Stimulated activated effector memory CD8-positive, alpha-beta T cell treated with anti-CD3 and anti-CD28 coated beads, Interleukin-12 subunit alpha, Interleukin-12 subunit beta, amount 100 ng/mL, for 72 hours (primary cell): ENCODE results near the gene ACAP1.

Experiments
- ATAC-seq: fragments of 150-1000 bp; cut with Tn5 transposase; 2 replicates; pipeline ENCODE4 v1.10.0; 2021
- DNase-seq, 2 donors: peaks; one replicate each; pipeline ENCODE4 v3.0.0; 2021 to 2022; ENCODE audit warnings: low spot score in 2 of 2
- H3K27ac Mint-ChIP-seq: one replicate; pipeline ENCODE4 v1.8.0; 2022; ENCODE audit warnings: mild to moderate bottlenecking, mixed read lengths
- H3K36me3 Mint-ChIP-seq: one replicate; pipeline ENCODE4 v1.8.0; 2022; ENCODE audit warnings: mild to moderate bottlenecking, mixed read lengths
- H3K4me1 Mint-ChIP-seq: one replicate; pipeline ENCODE4 v1.8.0; 2022; ENCODE audit warnings: mixed read lengths
- H3K4me3 Mint-ChIP-seq: one replicate; pipeline ENCODE4 v1.8.0; 2022; ENCODE audit warnings: mild to moderate bottlenecking, mixed read lengths
- H3K9me3 Mint-ChIP-seq: one replicate; pipeline ENCODE4 v1.8.0; 2022; ENCODE audit warnings: mixed read lengths

ACAP1 gene

GRCh38 chr17:7307686-7308624 lies 28.4 kb upstream of the ACAP1 start:
- Mint-ChIP-seq H3K9me3 (no peaks in the 10 kb centered on the region), H3K4me3 (peak overlapping the region; percentile 79), H3K36me3 (peaks cover 67% of the 10 kb centered on the region), H3K27ac (peak overlapping the region; percentile 92), H3K4me1 (peaks cover 50% of the 10 kb centered on the region)
- DNase-seq (peak; percentile 38 to 72), ATAC-seq (peak; percentile 19)

GRCh38 chr17:7308625-7309433 lies 27.5 kb upstream of the ACAP1 start:
- H3K9me3 Mint-ChIP-seq: no peaks in the 10 kb centered on the region
- peaks cover 59% of the 10 kb centered on the region for H3K4me1 Mint-ChIP-seq
- peaks cover 71% of the 10 kb centered on the region for H3K36me3 Mint-ChIP-seq
- peak; percentile 63 to 92 for DNase-seq
- peak; percentile 50 for ATAC-seq
- peak overlapping the region; percentile 92 for H3K27ac Mint-ChIP-seq
- H3K4me3 Mint-ChIP-seq: peak overlapping the region; percentile 79

DNA sequence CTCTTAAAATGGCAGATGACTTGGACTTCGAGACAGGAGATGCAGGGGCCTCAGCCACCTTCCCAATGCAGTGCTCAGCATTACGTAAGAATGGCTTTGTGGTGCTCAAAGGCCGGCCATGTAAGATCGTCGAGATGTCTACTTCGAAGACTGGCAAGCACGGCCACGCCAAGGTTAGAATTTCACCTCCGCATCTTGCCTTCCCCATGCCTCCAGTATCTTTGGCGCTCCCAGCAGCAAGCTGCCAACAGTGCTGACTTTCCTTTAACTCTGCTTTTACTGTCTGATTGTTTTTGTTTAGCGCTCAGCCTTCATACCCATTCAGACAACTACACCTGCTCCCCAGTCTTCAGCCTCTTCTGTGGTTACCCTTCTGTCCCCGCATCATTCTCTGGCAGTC lies 26.7 kb upstream of the ACAP1 start:
- H3K4me3 Mint-ChIP-seq: peak overlapping the region; percentile 79
- ATAC-seq (no peak), DNase-seq (no peak)
- H3K4me1 Mint-ChIP-seq: peaks cover 67% of the 10 kb centered on the region
- no peaks in the 10 kb centered on the region for H3K9me3 Mint-ChIP-seq
- H3K27ac Mint-ChIP-seq: peak overlapping the region; percentile 92
- peaks cover 79% of the 10 kb centered on the region for H3K36me3 Mint-ChIP-seq

- Mint-ChIP-seq H3K4me3 (peak overlapping the region; percentile 79), H3K36me3 (peaks cover 92% of the 10 kb centered on the region), H3K4me1 (peaks cover 77% of the 10 kb centered on the region), H3K27ac (peak overlapping the region; percentile 92), H3K9me3 (no peaks in the 10 kb centered on the region)
- ATAC-seq (no peak), DNase-seq (no peak)
These were observed 25.1 kb upstream of the ACAP1 start for GRCh38 chr17:7311110-7311705.

DNA sequence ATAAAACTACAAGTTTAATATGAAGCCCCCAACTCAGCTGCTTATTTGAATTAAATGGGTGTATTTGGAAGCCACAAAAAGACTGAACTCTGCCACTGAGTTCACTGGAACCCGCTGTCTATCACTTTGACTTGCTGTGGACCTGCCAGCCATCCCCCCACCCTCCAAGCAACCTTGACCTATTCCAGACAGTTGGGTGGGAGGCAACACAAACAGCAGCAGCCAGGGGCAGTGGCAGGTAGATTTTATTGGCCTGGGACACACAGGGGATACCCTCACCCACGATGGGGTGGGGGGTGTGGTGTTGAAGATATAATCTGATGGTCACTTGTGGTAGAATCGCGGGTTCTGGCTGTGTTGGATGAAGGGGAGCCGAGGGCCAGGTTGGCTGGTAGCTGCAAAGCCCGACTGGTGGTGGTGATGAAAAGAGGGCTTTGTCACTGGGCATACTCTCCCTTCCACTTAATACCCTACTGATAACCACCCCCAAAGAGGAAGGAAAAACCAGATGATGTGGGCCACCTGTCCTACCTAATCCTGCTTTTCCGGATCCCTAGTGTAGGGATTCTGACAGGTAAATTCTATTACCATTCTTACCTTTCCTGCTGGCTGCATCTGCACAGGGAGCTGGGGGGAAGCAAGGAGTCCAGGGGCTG lies 23.8 kb upstream of the ACAP1 start:
- no peaks in the 10 kb centered on the region for H3K9me3 Mint-ChIP-seq
- no peak for DNase-seq
- ATAC-seq: no peak
- peak overlapping the region; percentile 85 for H3K27ac Mint-ChIP-seq
- peak overlapping the region; percentile 79 for H3K4me3 Mint-ChIP-seq
- H3K4me1 Mint-ChIP-seq: peaks cover 80% of the 10 kb centered on the region
- peaks cover 91% of the 10 kb centered on the region for H3K36me3 Mint-ChIP-seq

GRCh38 chr17:7313088-7313889 lies 23.0 kb upstream of the ACAP1 start:
- Mint-ChIP-seq H3K27ac (peak overlapping the region; percentile 85), H3K36me3 (peaks cover 95% of the 10 kb centered on the region), H3K9me3 (no peaks in the 10 kb centered on the region), H3K4me1 (peaks cover 80% of the 10 kb centered on the region), H3K4me3 (peak overlapping the region; percentile 79)
- no peak for DNase-seq
- ATAC-seq: no peak

- DNase-seq (no peak), ATAC-seq (no peak)
- Mint-ChIP-seq H3K9me3 (no peaks in the 10 kb centered on the region), H3K4me3 (peak overlapping the region; percentile 79), H3K27ac (peak overlapping the region; percentile 93), H3K4me1 (peaks cover 74% of the 10 kb centered on the region), H3K36me3 (peaks cover 95% of the 10 kb centered on the region)
These were observed 22.2 kb upstream of the ACAP1 start for GRCh38 chr17:7313890-7314718.

DNA sequence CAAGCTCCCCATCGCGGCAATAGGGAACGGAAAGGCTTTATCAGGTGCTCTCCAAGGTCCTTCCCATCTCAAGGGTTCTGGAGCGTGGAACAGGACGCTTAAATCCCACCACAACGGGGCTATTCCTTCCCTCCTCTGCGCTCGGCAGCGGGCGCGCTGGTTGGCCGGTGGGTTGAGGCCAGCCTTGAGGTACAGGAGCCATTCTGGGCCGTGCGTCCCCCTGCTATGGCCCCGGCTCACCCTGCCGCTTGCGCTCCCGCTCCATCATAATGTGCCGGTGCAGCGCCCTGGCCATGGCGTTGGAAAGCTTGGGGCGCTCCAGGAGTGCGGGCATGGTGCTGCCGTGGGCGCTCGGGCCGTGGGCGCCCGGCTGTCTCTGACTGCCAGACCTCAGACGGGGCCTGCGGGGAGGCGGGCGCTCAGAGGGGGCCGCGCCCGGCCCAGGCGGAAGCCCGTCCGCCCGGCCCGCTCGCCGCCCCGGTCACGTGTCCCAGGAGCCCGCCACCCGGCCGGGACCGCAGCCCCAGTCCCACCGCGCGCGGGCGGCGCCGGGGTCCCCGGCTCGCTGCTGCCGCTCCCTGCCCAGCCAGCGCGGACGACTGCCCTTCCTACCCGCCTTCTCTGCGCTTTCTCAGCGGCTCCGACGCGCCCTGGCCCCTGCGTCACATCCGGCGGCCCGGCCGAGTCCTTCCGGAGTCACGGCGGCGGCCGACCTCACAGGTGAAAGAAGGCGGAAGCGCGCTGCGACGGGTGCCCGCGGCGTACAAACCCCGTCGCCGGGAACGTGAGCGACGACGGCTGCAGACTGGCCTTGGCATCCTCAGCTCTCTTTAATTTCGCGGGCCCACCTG lies 21.4 kb upstream of the ACAP1 start, which contains the start of gene GPS2:
Gene GPS2, minus strand, starts transcription at position 642 of the 851 bp plus-strand sequence. Its CDS starts 308 bp downstream, at position 334.
- Mint-ChIP-seq H3K36me3 (peaks cover 95% of the 10 kb centered on the region), H3K4me3 (peak within 1 kb of the TSS; percentile 79), H3K27ac (peak within 1 kb of the TSS; percentile 93), H3K9me3 (no peaks in the 10 kb centered on the region), H3K4me1 (peaks cover 65% of the 10 kb centered on the region)
- DNase-seq (peak; percentile 89 to 94), ATAC-seq (peak; percentile 93)

DNA sequence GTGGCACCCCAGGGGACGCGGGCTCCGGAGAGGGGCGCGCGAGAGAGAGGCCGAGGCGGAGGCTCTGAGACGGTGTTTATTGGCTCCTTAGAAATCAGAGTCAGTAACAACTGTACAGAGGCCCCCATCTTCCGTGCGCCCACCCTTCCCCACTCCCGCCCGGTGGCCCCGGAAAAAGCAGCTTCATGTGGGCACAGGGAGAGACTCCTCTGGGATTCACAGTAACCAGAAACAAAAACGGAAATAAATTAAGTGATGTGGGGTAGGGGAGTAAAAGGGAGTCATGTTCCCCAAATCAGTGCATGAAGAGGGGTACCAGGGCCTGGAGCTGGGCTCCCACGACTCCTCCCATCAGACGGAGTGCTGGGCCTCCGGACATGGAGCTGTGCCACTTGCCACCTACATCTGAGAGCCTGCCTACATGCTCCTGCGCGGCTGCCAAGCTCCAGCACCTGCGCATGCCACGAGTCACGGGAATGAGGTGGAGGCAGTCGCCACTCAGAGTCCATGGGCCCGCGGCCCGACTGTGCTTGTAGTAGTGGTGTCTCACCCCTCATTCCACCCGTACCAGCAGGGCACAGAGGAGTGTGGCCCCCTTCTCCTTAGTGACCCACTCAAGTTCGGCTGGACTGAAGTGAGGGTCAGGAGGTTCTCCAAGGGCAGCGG lies 20.6 kb upstream of the ACAP1 start:
- peaks cover 93% of the 10 kb centered on the region for H3K36me3 Mint-ChIP-seq
- ATAC-seq: no peak
- no peak for DNase-seq
- H3K27ac Mint-ChIP-seq: peak overlapping the region; percentile 93
- H3K4me1 Mint-ChIP-seq: peaks cover 58% of the 10 kb centered on the region
- no peaks in the 10 kb centered on the region for H3K9me3 Mint-ChIP-seq
- H3K4me3 Mint-ChIP-seq: peak overlapping the region; percentile 79

DNA sequence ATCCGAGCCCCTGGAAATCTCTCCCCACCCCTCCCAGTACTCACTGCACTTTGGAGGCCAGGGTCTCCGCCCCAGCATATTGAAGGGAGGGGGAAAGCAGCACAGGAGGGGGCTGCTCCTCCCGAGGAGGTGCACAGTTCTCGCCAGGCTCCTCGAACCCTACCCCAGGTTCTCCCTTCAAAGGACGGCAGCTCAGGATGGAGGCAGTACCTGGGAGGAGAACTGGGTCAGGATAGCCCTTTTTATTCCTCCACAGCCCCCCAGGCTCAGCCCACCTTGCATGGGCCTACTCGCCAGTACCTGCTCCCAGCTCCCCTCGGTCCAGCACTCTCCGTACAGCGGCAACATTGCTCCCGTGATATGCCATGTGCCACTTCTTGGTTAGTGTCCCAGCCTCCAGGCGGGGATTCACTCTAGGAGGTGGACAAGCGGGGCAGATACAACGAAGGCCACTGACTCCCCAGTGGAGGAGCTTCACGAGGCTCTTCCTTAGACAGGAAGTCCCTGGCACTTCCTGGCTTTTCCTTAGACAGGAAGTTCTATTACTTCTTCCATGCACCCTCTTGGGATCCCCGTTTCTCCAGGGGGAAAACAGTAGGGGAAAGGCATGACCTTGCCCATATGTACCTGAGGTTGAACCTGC lies 19.0 kb upstream of the ACAP1 start:
- no peaks in the 10 kb centered on the region for H3K9me3 Mint-ChIP-seq
- no peak for ATAC-seq
- peak overlapping the region; percentile 39 for H3K4me3 Mint-ChIP-seq
- H3K4me1 Mint-ChIP-seq: peaks cover 43% of the 10 kb centered on the region
- DNase-seq: no peak
- H3K27ac Mint-ChIP-seq: peak overlapping the region; percentile 66
- peaks cover 93% of the 10 kb centered on the region for H3K36me3 Mint-ChIP-seq

DNA sequence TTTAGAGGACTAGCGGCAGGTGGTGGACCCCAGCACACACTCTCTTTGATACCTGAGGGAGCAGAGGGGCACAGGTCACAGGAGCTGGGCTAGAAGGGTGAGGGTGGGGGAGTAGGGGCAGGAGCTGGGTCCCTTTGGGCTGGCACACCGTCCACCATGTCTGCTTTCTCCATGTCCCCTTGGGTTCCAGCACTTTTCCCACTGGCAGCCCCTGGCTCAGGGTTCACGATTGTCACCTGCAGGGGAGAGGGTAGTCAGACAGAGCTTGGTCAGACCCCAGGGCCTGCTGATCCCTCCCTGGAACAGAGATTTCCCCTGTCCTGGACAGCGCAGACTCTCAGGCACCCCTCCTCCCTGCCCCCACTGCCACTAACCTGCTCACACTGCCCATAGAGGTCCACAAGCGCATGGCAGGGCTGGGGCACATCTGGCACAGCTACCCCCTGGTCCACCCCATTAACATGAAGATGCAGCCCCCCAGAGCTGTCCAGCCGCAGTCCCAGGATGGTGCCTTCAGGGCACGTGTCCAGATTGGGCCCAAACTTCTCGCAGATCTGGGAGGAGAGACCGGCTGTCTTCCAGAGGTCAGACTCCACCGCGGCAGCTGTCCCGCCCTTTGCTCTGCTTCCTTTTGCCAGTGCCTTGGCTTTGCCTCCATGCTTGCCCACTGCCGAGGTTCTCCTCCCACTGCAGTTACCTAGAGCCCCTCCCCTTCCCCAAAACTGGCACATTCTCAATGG lies 18.0 kb upstream of the ACAP1 start:
- ATAC-seq (no peak), DNase-seq (no peak)
- no peak overlapping the region for H3K4me3 Mint-ChIP-seq
- peaks cover 93% of the 10 kb centered on the region for H3K36me3 Mint-ChIP-seq
- no peaks in the 10 kb centered on the region for H3K9me3 Mint-ChIP-seq
- H3K4me1 Mint-ChIP-seq: peaks cover 33% of the 10 kb centered on the region
- H3K27ac Mint-ChIP-seq: peak overlapping the region; percentile 89
